IMR-90 (cell line): ENCODE measurements around the gene GSE1. TPM values are rescaled to one million over a fixed set of nuclear protein-coding genes. Genes with fewer than 3 reads are reported as not detected.

Experiments used
- ATAC-seq: fragments of 200-7000 bp; cut with Tn5 transposase; 2 replicates; pipeline ENCODE4 v1.9.1; 2020; ENCODE audit warnings: low read depth, mild to moderate bottlenecking, moderate library complexity
- BruUV-seq: library from RNA; stranded (reverse); fragments of 400-500 nt; replicated peaks from 2 replicates; lab custom pipeline; 2021; lab: Mats Ljungman, UMichigan
- CTCF ChIA-PET: fragments of 300-600 bp; formaldehyde crosslinking; extraction: SDS; loops from one replicate; lab custom pipeline; 2021; ENCODE audit warnings: antibody characterized with exemption; lab: Yijun Ruan, JAX
- POLR2A ChIA-PET: fragments of 300-600 bp; sonication (Branson Sonifier 250); formaldehyde crosslinking; loops from one replicate; lab custom pipeline; 2022; ENCODE audit warnings: antibody characterized with exemption; ENCODE audit not compliant: unreplicated experiment; lab: Charles Lee
- DNase-seq: peaks from one replicate; pipeline ENCODE4 v3.0.0; 2013
- H2AFZ ChIP-seq: replicated peaks from 2 replicates; pipeline ENCODE3; 2013; ENCODE audit warnings: low read length, mild to moderate bottlenecking; ENCODE audit not compliant: poor library complexity
- H2AK5ac ChIP-seq: 2 replicates; pipeline ENCODE4 v1.6.1; 2013; ENCODE audit warnings: low read depth, low read length, inconsistent platforms
- H2AK9ac ChIP-seq: replicated peaks from 2 replicates; pipeline ENCODE3; 2013; ENCODE audit warnings: mild to moderate bottlenecking, low read depth, low read length, moderate library complexity; ENCODE audit not compliant: poor library complexity
- H2BK120ac ChIP-seq: 2 replicates; pipeline ENCODE4 v1.6.1; 2013; ENCODE audit warnings: low read depth, low read length, inconsistent platforms
- H2BK15ac ChIP-seq: 3 replicates; pipeline ENCODE4 v1.6.1; 2013; ENCODE audit warnings: low read depth, low read length, inconsistent platforms
- H2BK20ac ChIP-seq: 2 replicates; pipeline ENCODE4 v1.6.1; 2013; ENCODE audit warnings: low read depth, mild to moderate bottlenecking, inconsistent platforms, low read length, moderate library complexity
- H2BK5ac ChIP-seq: 2 replicates; pipeline ENCODE4 v1.6.1; 2013; ENCODE audit warnings: mild to moderate bottlenecking, low read depth, low read length, inconsistent platforms; ENCODE audit not compliant: poor library complexity, severe bottlenecking
- H3K14ac ChIP-seq: replicated peaks from 2 replicates; pipeline ENCODE4 v1.6.1; 2013; ENCODE audit warnings: low read depth, low read length, inconsistent platforms
- H3K18ac ChIP-seq: 2 replicates; pipeline ENCODE4 v1.6.1; 2013; ENCODE audit warnings: low read depth, low read length, control low read depth
- H3K23ac ChIP-seq: 2 replicates; pipeline ENCODE4 v1.6.1; 2013; ENCODE audit warnings: low read depth, low read length, inconsistent platforms
- H3K27ac ChIP-seq: 2 replicates; pipeline ENCODE4 v1.5.1; 2013; ENCODE audit warnings: mild to moderate bottlenecking, control low read depth, low read length; ENCODE audit not compliant: insufficient read depth
- H3K27me3 ChIP-seq: 2 replicates; pipeline ENCODE4 v1.6.1; 2013; ENCODE audit warnings: low read length; ENCODE audit not compliant: control insufficient read depth, insufficient read depth
- H3K36me3 ChIP-seq: 2 replicates; pipeline ENCODE4 v1.6.1; 2013; ENCODE audit warnings: low read length, mixed read lengths; ENCODE audit not compliant: control insufficient read depth, insufficient read depth
- H3K4ac ChIP-seq: 2 replicates; pipeline ENCODE4 v1.6.1; 2013; ENCODE audit warnings: low read depth, low read length, inconsistent platforms
- H3K4me1 ChIP-seq: 2 replicates; pipeline ENCODE4 v1.6.1; 2013; ENCODE audit warnings: low read length, mixed read lengths; ENCODE audit not compliant: control insufficient read depth, insufficient read depth
- H3K4me2 ChIP-seq: 2 replicates; pipeline ENCODE4 v1.6.1; 2013; ENCODE audit warnings: low read depth, mild to moderate bottlenecking, control low read depth, low read length, moderate library complexity
- H3K4me3 ChIP-seq: 2 replicates; pipeline ENCODE4 v1.5.1; 2013; ENCODE audit warnings: low read depth, mild to moderate bottlenecking, control low read depth, low read length, moderate library complexity; ENCODE audit not compliant: insufficient read depth
- H3K56ac ChIP-seq: 2 replicates; pipeline ENCODE4 v1.6.1; 2013; ENCODE audit warnings: low read length, inconsistent platforms; ENCODE audit not compliant: insufficient read depth; ENCODE audit errors: extremely low read depth
- H3K79me1 ChIP-seq, 2 experiments: 2 replicates each; pipeline ENCODE4 v1.6.1; 2013; ENCODE audit warnings: low read length in 2 of 2, inconsistent platforms in 1 of 2, low read depth in 1 of 2
- H3K9ac ChIP-seq: 2 replicates; pipeline ENCODE4 v1.6.1; 2013; ENCODE audit warnings: low read depth, low read length, control low read depth
- H3K9me1 ChIP-seq: 2 replicates; pipeline ENCODE4 v1.6.1; 2013; ENCODE audit warnings: low read length, inconsistent platforms; ENCODE audit not compliant: insufficient read depth
- H3K9me3 ChIP-seq: 2 replicates; pipeline ENCODE4 v1.6.1; 2013; ENCODE audit warnings: low read length; ENCODE audit not compliant: control insufficient read depth, insufficient read depth
- H4K20me1 ChIP-seq: 2 replicates; pipeline ENCODE4 v1.6.1; 2013; ENCODE audit warnings: low read length, inconsistent platforms; ENCODE audit not compliant: insufficient read depth
- H4K5ac ChIP-seq: 2 replicates; pipeline ENCODE4 v1.6.1; 2013; ENCODE audit warnings: mild to moderate bottlenecking, low read depth, low read length, control low read depth
- H4K8ac ChIP-seq, 2 experiments: 2 replicates each; pipeline ENCODE4 v1.6.1; 2013; ENCODE audit warnings: low read depth in 2 of 2, low read length in 2 of 2, control low read depth in 1 of 2, inconsistent platforms in 1 of 2
- H4K91ac ChIP-seq: 2 replicates; pipeline ENCODE4 v1.6.1; 2013; ENCODE audit warnings: low read depth, low read length, inconsistent platforms; ENCODE audit not compliant: insufficient read depth
- CHD1 ChIP-seq: IDR thresholded peaks from 2 replicates; pipeline ENCODE4 v1.6.1; 2012; ENCODE audit warnings: low read depth, low read length, improper control_type of control experiment
- MXI1 ChIP-seq: IDR thresholded peaks from 2 replicates; pipeline ENCODE4 v1.6.1; 2012; ENCODE audit warnings: low read depth, mild to moderate bottlenecking, low read length, moderate library complexity, borderline replicate concordance
- RFX5 ChIP-seq: IDR thresholded peaks from 2 replicates; pipeline ENCODE4 v1.8.0; 2012; ENCODE audit warnings: low read depth, mild to moderate bottlenecking, low read length, moderate library complexity
- SMC3 ChIP-seq: fragments of 150-350 bp; IDR thresholded peaks from 2 replicates; pipeline ENCODE4 v1.6.1; 2016; ENCODE audit warnings: low read depth, mild to moderate bottlenecking, antibody characterized with exemption, low read length, moderate library complexity
- WGBS, 2 experiments: methylation state at CpG; one replicate each; pipeline versions ENCODE4 v1.1.5 to v1.1.7; 2013; ENCODE audit warnings: missing lambda C conversion rate in 2 of 2; ENCODE audit not compliant: insufficient read length in 1 of 2; ENCODE audit errors: extremely low coverage in 2 of 2; 5-methylcytosine and 5-hydroxymethylcytosine counted together
- dilution Hi-C: fragments of 300-500 bp; cut with HindIII; formaldehyde crosslinking; loops from one replicate; pipeline ENCODE4 v1.14.3; 2018; ENCODE audit warnings: low sequenced_read_pairs; ENCODE audit not compliant: unreplicated experiment
- in situ Hi-C: fragments of 300-500 bp; cut with MboI; formaldehyde crosslinking; loops from 3 replicates; pipeline ENCODE4 v1.14.3; 2019; ENCODE audit warnings: low sequenced_read_pairs, inconsistent platforms, mixed read lengths
- intact Hi-C: fragments of 100-400 bp; cut with micrococcal nuclease; formaldehyde crosslinking; loops from 2 replicates; pipeline ENCODE4 v1.10.0; 2022
- polyA plus RNA-seq, 3 experiments: library from polyadenylated mRNA; depleted of rRNA; stranded (reverse); fragments of >200 nt; gene quantifications; 2 replicates each; pipeline ENCODE4 v1.2.3, GENCODE V29; 2012; ENCODE audit warnings: low replicate concordance in 1 of 3
- total RNA-seq: library from RNA; depleted of rRNA; stranded (reverse); fragments of >200 nt; gene quantifications from 2 replicates; pipeline ENCODE4 v1.2.3, GENCODE V29; 2012

Gene GSE1
- total and polyA plus RNA-seq, 2 of the 4 experiments (the other 2 are of a cell fraction) = 14.9 to 25.5 TPM

GRCh38 chr16:85663891-85664321, 50.8 kb downstream of the GSE1 start:
- Histone ChIP-seq H3K9me1 (peaks cover 3% of the 10 kb centered on the region; the same call in 1 of the 2 replicates), H3K56ac (no peak overlapping the region), H2BK15ac (no peak overlapping the region), H3K4ac (no peak overlapping the region), H3K4me3 (no peak overlapping the region), H3K9ac (no peak overlapping the region), H2BK120ac (no peak overlapping the region), H3K79me1 (peaks cover 0 to 12% of the 10 kb centered on the region in 2 experiments; a peak in 1 of 4 replicates), H4K8ac (no peak overlapping the region), H3K23ac (no peak overlapping the region), H3K18ac (no peak overlapping the region), H2BK5ac (no peak overlapping the region), H3K14ac (no peak overlapping the region), H2AK9ac (no peak overlapping the region), H3K27me3 (no peaks in the 10 kb centered on the region), H3K9me3 (no peaks in the 10 kb centered on the region), H2AFZ (no peak overlapping the region), H4K5ac (no peak overlapping the region), H4K20me1 (peaks cover 9% of the 10 kb centered on the region; the same call in 1 of the 2 replicates), H3K4me1 (no peaks in the 10 kb centered on the region), H3K27ac (no peak overlapping the region), H4K91ac (no peak overlapping the region), H3K36me3 (peaks cover 79% of the 10 kb centered on the region), H2BK20ac (no peak overlapping the region), H2AK5ac (no peak overlapping the region), H3K4me2 (no peak overlapping the region)
- 61% methylated on average over 9 of the region's 12 CpGs; no CpG with 5 or more reads in 1 of the 2 experiments for WGBS, 2 experiments
- ChIA-PET CTCF (no interaction called here), POLR2A (no interaction called here)
- ATAC-seq = no peak
- no TSS peak for BruUV-seq
- dilution Hi-C loops = no loop called here
- TF ChIP-seq RFX5 (no peak), MXI1 (no peak), CHD1 (no peak), SMC3 (no peak)
- in situ Hi-C loops = no loop called here
- peak; percentile 28 for DNase-seq
- intact Hi-C loops = no loop called here
